Body of pancreas (tissue), 4 donors: Measurements from ENCODE around the gene LDLRAD3.

Source experiments
- POLR2A ChIP-seq, 3 donors: fragments of 450-650 bp; IDR thresholded peaks; one replicate each; pipeline ENCODE4 v1.6.1; 2016; ENCODE audit warnings: antibody characterized with exemption in 3 of 3, mild to moderate bottlenecking in 2 of 3
- TF ChIP-seq, protein P1 (sequence below), 7 experiments: fragments of 450-650 bp in 4 of 7; fragments of 200-600 bp in 3 of 7; sonication (generic) in 3 of 7; IDR thresholded peaks; one replicate each; pipeline ENCODE4 v1.5.1; 2016 to 2019; ENCODE audit warnings: antibody characterized with exemption in 7 of 7

GRCh38 chr11:35982061-35982460 is 38.2 kb downstream of the LDLRAD3 start:
- TF ChIP-seq, protein P1, sequence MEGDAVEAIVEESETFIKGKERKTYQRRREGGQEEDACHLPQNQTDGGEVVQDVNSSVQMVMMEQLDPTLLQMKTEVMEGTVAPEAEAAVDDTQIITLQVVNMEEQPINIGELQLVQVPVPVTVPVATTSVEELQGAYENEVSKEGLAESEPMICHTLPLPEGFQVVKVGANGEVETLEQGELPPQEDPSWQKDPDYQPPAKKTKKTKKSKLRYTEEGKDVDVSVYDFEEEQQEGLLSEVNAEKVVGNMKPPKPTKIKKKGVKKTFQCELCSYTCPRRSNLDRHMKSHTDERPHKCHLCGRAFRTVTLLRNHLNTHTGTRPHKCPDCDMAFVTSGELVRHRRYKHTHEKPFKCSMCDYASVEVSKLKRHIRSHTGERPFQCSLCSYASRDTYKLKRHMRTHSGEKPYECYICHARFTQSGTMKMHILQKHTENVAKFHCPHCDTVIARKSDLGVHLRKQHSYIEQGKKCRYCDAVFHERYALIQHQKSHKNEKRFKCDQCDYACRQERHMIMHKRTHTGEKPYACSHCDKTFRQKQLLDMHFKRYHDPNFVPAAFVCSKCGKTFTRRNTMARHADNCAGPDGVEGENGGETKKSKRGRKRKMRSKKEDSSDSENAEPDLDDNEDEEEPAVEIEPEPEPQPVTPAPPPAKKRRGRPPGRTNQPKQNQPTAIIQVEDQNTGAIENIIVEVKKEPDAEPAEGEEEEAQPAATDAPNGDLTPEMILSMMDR (IDR thresholded peaks at IDR 0.05), result no peak
- TF ChIP-seq POLR2A (IDR thresholded peaks at IDR 0.05), result no peak
